ENCODE results near the gene ADAM12. TPM values are rescaled to one million over a fixed set of nuclear protein-coding genes. Genes with fewer than 3 reads are reported as not detected.

ADAM12 gene
- total RNA-seq, 2 experiments from 2014 or later: 1.2 to 1.5 TPM

DNA sequence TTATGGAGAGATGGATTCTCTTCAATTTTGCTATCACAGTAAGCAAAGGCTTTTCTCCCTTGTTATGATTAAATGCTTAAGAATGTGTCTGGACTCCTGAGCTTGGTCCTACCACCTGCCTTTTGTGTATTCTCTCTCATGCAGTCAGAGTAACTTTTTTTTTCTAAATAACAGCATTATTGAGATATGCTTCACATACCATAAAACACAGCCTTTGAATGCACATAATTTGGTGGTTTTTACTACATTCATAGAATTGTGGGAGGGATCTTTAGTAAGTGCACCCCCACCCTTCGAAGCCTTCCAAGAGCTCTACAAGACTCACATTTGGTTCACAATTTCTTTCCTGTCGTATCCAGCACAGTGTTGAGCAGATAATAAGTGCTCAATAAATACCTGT is 175.5 kb downstream of the ADAM12 start:
- H3K9me3 ChIP-seq (ENCODE audit: control insufficient read depth in 1 of 2, insufficient read depth in 1 of 2, low read length in 2 of 2): peaks cover 0 to 7% of the 10 kb centered on the region in 2 experiments
- H3K27ac ChIP-seq (ENCODE audit: low read depth in 1 of 2, low read length in 2 of 2): no peak overlapping the region
- ATAC-seq (ENCODE audit: poor library complexity) (no peak), DNase-seq (no peak)
- no peaks in the 10 kb centered on the region for H3K36me3 ChIP-seq (ENCODE audit: insufficient read depth, low read length)
- intact Hi-C loops (cut with DNase I, micrococcal nuclease): no loop called here
- TF ChIP-seq, protein P1, sequence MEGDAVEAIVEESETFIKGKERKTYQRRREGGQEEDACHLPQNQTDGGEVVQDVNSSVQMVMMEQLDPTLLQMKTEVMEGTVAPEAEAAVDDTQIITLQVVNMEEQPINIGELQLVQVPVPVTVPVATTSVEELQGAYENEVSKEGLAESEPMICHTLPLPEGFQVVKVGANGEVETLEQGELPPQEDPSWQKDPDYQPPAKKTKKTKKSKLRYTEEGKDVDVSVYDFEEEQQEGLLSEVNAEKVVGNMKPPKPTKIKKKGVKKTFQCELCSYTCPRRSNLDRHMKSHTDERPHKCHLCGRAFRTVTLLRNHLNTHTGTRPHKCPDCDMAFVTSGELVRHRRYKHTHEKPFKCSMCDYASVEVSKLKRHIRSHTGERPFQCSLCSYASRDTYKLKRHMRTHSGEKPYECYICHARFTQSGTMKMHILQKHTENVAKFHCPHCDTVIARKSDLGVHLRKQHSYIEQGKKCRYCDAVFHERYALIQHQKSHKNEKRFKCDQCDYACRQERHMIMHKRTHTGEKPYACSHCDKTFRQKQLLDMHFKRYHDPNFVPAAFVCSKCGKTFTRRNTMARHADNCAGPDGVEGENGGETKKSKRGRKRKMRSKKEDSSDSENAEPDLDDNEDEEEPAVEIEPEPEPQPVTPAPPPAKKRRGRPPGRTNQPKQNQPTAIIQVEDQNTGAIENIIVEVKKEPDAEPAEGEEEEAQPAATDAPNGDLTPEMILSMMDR (IDR thresholded peaks at IDR 0.05): no peak
- Mint-ChIP-seq H3K9me3 (no peaks in the 10 kb centered on the region), H3K27ac (no peak overlapping the region), H3K27me3 (peaks cover 33% of the 10 kb centered on the region), H3K4me3 (no peak overlapping the region), H3K36me3 (ENCODE audit: low read depth) (no peaks in the 10 kb centered on the region), H3K4me1 (ENCODE audit: low read depth) (no peaks in the 10 kb centered on the region)
- CTCF ChIA-PET: no interaction called here
- no peaks in the 10 kb centered on the region for H3K4me1 ChIP-seq (ENCODE audit: insufficient read depth, low read length)
- H3K27me3 ChIP-seq (ENCODE audit: control insufficient read depth in 1 of 2, insufficient read depth in 2 of 2, low read length in 2 of 2): no peaks in the 10 kb centered on the region
- H3K4me3 ChIP-seq (ENCODE audit: low read length): no peak overlapping the region
- POLR2A ChIA-PET: no interaction called here

DNA sequence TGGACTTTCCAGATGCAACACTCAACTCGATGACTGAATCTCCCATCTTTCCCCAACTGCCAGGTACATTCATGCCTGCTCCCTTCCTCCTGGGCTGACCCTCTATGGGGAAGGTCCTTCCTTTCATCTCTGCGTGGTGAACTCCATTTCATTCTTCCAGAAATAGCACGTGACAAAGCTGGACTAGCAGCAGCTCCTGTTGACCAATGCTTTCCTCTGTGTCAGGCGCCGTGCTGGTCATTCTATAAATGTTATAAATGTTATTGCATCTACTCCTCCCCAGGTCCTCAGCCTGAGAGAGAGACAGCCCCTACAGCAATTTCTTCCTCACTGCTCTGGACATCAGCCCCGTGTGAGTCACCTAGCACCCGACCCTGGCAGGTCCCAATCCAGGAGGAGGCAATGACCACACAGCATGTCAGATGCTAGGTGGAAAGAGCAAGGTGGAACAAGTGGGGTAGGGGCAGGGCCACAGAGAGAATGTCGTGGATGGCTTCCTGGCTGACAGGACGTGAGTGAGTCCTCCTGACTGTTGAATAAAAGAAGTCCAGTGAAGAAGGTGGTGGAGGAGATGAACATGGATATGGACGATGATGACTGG is 178.1 kb downstream of the ADAM12 start:
- TF ChIP-seq, protein P1 (IDR thresholded peaks at IDR 0.05): no peak
- CTCF ChIA-PET: no interaction called here
- Mint-ChIP-seq H3K9me3 (no peaks in the 10 kb centered on the region), H3K27ac (no peak overlapping the region), H3K4me1 (ENCODE audit: low read depth) (no peaks in the 10 kb centered on the region), H3K27me3 (peaks cover 33% of the 10 kb centered on the region), H3K36me3 (ENCODE audit: low read depth) (no peaks in the 10 kb centered on the region), H3K4me3 (no peak overlapping the region)
- H3K4me3 ChIP-seq (ENCODE audit: low read length): no peak overlapping the region
- DNase-seq: no peak
- ATAC-seq (ENCODE audit: poor library complexity): no peak
- no peaks in the 10 kb centered on the region for H3K27me3 ChIP-seq (ENCODE audit: control insufficient read depth in 1 of 2, insufficient read depth in 2 of 2, low read length in 2 of 2)
- no peaks in the 10 kb centered on the region for H3K4me1 ChIP-seq (ENCODE audit: insufficient read depth, low read length)
- peaks cover 0 to 6% of the 10 kb centered on the region in 2 experiments for H3K9me3 ChIP-seq (ENCODE audit: control insufficient read depth in 1 of 2, insufficient read depth in 1 of 2, low read length in 2 of 2)
- POLR2A ChIA-PET: no interaction called here
- intact Hi-C loops (cut with DNase I, micrococcal nuclease): no loop called here
- H3K27ac ChIP-seq (ENCODE audit: low read depth in 1 of 2, low read length in 2 of 2): no peak overlapping the region
- H3K36me3 ChIP-seq (ENCODE audit: insufficient read depth, low read length): no peaks in the 10 kb centered on the region

DNA sequence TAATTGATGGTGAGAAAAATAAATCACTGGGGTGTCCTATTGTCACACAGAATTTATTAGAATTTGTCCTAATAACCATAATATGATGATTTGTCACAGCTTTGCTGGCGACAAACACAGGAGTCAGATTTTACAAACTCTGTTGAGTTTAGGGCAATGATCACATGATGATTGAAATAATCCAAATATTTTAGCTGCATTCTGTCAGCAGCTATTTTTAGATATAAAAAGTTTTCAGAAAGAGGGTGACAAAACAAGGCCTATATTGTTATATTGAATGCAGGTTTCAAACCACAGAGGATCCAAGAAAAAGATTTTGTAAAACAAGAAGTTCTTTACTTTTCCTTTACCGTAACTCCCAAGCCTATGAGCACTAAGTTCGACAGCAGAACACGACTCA is 178.8 kb downstream of the ADAM12 start:
- no peaks in the 10 kb centered on the region for H3K27me3 ChIP-seq (ENCODE audit: control insufficient read depth in 1 of 2, insufficient read depth in 2 of 2, low read length in 2 of 2)
- TF ChIP-seq, protein P1 (IDR thresholded peaks at IDR 0.05): no peak
- Mint-ChIP-seq H3K27me3 (peaks cover 28% of the 10 kb centered on the region), H3K4me3 (no peak overlapping the region), H3K27ac (no peak overlapping the region), H3K36me3 (ENCODE audit: low read depth) (no peaks in the 10 kb centered on the region), H3K9me3 (no peaks in the 10 kb centered on the region), H3K4me1 (ENCODE audit: low read depth) (no peaks in the 10 kb centered on the region)
- H3K4me3 ChIP-seq (ENCODE audit: low read length): no peak overlapping the region
- no peaks in the 10 kb centered on the region for H3K4me1 ChIP-seq (ENCODE audit: insufficient read depth, low read length)
- intact Hi-C loops (cut with DNase I, micrococcal nuclease): no loop called here
- no peaks in the 10 kb centered on the region for H3K36me3 ChIP-seq (ENCODE audit: insufficient read depth, low read length)
- ATAC-seq (ENCODE audit: poor library complexity) (no peak), DNase-seq (no peak)
- POLR2A ChIA-PET: no interaction called here
- H3K9me3 ChIP-seq (ENCODE audit: control insufficient read depth in 1 of 2, insufficient read depth in 1 of 2, low read length in 2 of 2): no peaks in the 10 kb centered on the region
- CTCF ChIA-PET: no interaction called here
- H3K27ac ChIP-seq (ENCODE audit: low read depth in 1 of 2, low read length in 2 of 2): no peak overlapping the region

Data from CD4-positive, alpha-beta T cell (primary cell).